ENCODE data around the gene FBXO21.

DNA sequence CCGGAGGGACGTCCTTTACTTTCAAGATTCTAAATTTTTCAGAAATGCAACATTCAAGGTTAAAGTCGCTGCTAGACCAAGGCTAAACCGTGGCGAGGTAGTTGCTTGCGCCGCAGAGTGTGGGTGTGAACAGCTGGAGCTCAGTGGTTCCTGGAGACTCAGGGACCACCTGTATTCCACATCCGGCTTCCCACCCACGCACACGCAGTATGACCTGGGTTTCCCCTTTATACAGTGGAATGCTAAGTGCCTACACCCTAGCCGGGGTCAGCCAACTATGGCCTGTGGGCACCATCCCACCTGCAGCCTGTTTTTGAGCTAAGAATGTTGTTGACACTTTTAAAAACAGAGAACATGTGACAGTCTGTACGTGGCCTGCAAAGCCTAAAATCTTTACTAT is 48.2 kb downstream of the FBXO21 start:
- no peak for TF ChIP-seq BACH2 (CRISPR knock-in tag; IDR thresholded peaks at IDR 0.05; ENCODE audit: borderline replicate concordance)
- TF ChIP-seq ZFP3 (CRISPR knock-in tag; IDR thresholded peaks at IDR 0.05): no peak
- no peak for TF ChIP-seq ARNTL (CRISPR knock-in tag; IDR thresholded peaks at IDR 0.05; ENCODE audit: borderline replicate concordance, low read depth)
- no peak for TF ChIP-seq ZNF565 (CRISPR knock-in tag; conservative IDR thresholded peaks at IDR 0.05; ENCODE audit: low read depth)
- no peak for TF ChIP-seq RARB (CRISPR knock-in tag; IDR thresholded peaks at IDR 0.05)
- TF ChIP-seq SNAI2 (CRISPR knock-in tag; IDR thresholded peaks at IDR 0.05): no peak
- TF ChIP-seq, protein P1, sequence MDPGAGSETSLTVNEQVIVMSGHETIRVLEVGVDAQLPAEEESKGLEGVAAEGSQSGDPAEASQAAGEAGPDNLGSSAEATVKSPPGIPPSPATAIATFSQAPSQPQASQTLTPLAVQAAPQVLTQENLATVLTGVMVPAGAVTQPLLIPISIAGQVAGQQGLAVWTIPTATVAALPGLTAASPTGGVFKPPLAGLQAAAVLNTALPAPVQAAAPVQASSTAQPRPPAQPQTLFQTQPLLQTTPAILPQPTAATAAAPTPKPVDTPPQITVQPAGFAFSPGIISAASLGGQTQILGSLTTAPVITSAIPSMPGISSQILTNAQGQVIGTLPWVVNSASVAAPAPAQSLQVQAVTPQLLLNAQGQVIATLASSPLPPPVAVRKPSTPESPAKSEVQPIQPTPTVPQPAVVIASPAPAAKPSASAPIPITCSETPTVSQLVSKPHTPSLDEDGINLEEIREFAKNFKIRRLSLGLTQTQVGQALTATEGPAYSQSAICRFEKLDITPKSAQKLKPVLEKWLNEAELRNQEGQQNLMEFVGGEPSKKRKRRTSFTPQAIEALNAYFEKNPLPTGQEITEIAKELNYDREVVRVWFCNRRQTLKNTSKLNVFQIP (CRISPR knock-in tag; IDR thresholded peaks at IDR 0.05; ENCODE audit: borderline replicate concordance, low read depth): no peak

All from SK-N-SH treated with all-trans-retinoic acid at 6 μM for 48 hours (cell line).